Midbrain (tissue), 1 donor: ENCODE data around the gene CDH8.

ENCODE experiments used
- DNase-seq: peaks from one replicate; lab custom pipeline; 2025; lab: John Stamatoyannopoulos, UW

The CDH8 gene

GRCh38 chr16:61616088-61616487 lies 420.1 kb downstream of the CDH8 start:
- no peak for DNase-seq

- DNase-seq, result no peak
Observed at GRCh38 chr16:61611847-61612491, 424.3 kb downstream of the CDH8 start.

- no peak for DNase-seq
Observed at GRCh38 chr16:61606581-61606980, 429.7 kb downstream of the CDH8 start.
